ENCODE data around the gene FUT2.
A peak's percentile ranks its signal among the peaks of the same experiment; 100 is the strongest.
"Not testable (repeated sequence)": the region's sequence is repeated elsewhere in the genome, so short reads cannot be mapped to it uniquely, and the experiment has no call there.

The FUT2 gene

GRCh38 chr19:48695743-48696352, at the start of gene FUT2:
FUT2 (plus strand) TSS chr19:48695971; CDS start chr19:48702957, 6,986 bp downstream.
- Histone ChIP-seq H3K9ac (ENCODE audit: low read depth in 1 of 2, low read length in 2 of 2) (peak within 1 kb of the TSS; percentile 91 to 94), H3K27me3 (ENCODE audit: control insufficient read depth in 2 of 2, insufficient read depth in 2 of 2, low read length in 2 of 2) (no peaks in the 10 kb centered on the region)

GRCh38 chr19:48646001-48646721, 49.6 kb upstream of the FUT2 start, which contains the start of gene CA11:
CA11 (minus strand) TSS chr19:48646187; CDS start chr19:48645632, 555 bp downstream.
- Histone ChIP-seq H3K4me1 (ENCODE audit: control insufficient read depth in 2 of 2, insufficient read depth in 2 of 2, low read length in 2 of 2) (peaks cover 8 to 15% of the 10 kb centered on the region in 2 donors), H3K27ac (ENCODE audit: low read depth in 2 of 2, low read length in 2 of 2) (peak within 1 kb of the TSS; percentile 52 to 75), H3K9ac (ENCODE audit: low read depth in 1 of 2, low read length in 2 of 2) (peak within 1 kb of the TSS; percentile 43 to 59), H3K9me3 (ENCODE audit: control insufficient read depth in 2 of 2, low read length in 2 of 2) (no peaks in the 10 kb centered on the region), H3K36me3 (ENCODE audit: control insufficient read depth in 2 of 2, insufficient read depth in 2 of 2, low read length in 2 of 2) (no peaks in the 10 kb centered on the region), H3K27me3 (ENCODE audit: control insufficient read depth in 2 of 2, insufficient read depth in 2 of 2, low read length in 2 of 2) (peaks cover 0 to 11% of the 10 kb centered on the region in 2 donors), H3K4me3 (ENCODE audit: low read length in 2 of 2) (peak within 1 kb of the TSS; percentile 53 to 64)

More at GRCh38 chr19:48695743-48696352, at the start of gene FUT2:
- no peaks in the 10 kb centered on the region for H3K9me3 ChIP-seq (ENCODE audit: control insufficient read depth in 2 of 2, low read length in 2 of 2)
- no peaks in the 10 kb centered on the region for H3K36me3 ChIP-seq (ENCODE audit: control insufficient read depth in 2 of 2, insufficient read depth in 2 of 2, low read length in 2 of 2)
- H3K4me1 ChIP-seq (ENCODE audit: control insufficient read depth in 2 of 2, insufficient read depth in 2 of 2, low read length in 2 of 2): peaks cover 5 to 17% of the 10 kb centered on the region in 2 donors
- peak within 1 kb of the TSS; percentile 80 to 94 for H3K4me3 ChIP-seq (ENCODE audit: low read length in 2 of 2)
- H3K27ac ChIP-seq (ENCODE audit: low read depth in 2 of 2, low read length in 2 of 2): peak within 1 kb of the TSS; percentile 98 to 99

- peaks cover 0 to 11% of the 10 kb centered on the region in 2 donors for H3K27me3 ChIP-seq (ENCODE audit: control insufficient read depth in 2 of 2, insufficient read depth in 2 of 2, low read length in 2 of 2)
- H3K9ac ChIP-seq (ENCODE audit: low read depth in 1 of 2, low read length in 2 of 2): peak overlapping the region in 1 of 2 donors; percentile 41
- peaks cover 8 to 15% of the 10 kb centered on the region in 2 donors for H3K4me1 ChIP-seq (ENCODE audit: control insufficient read depth in 2 of 2, insufficient read depth in 2 of 2, low read length in 2 of 2)
- no peaks in the 10 kb centered on the region for H3K36me3 ChIP-seq (ENCODE audit: control insufficient read depth in 2 of 2, insufficient read depth in 2 of 2, low read length in 2 of 2)
- H3K4me3 ChIP-seq (ENCODE audit: low read length in 2 of 2): peak overlapping the region; percentile 37 to 64
- H3K9me3 ChIP-seq (ENCODE audit: control insufficient read depth in 2 of 2, low read length in 2 of 2): no peaks in the 10 kb centered on the region
- H3K27ac ChIP-seq (ENCODE audit: low read depth in 2 of 2, low read length in 2 of 2): peak overlapping the region in 1 of 2 donors; percentile 75
Observed at GRCh38 chr19:48646722-48647216, 49.0 kb upstream of the FUT2 start.

GRCh38 chr19:48648134-48648533, 47.6 kb upstream of the FUT2 start:
- no peak overlapping the region for H3K9ac ChIP-seq (ENCODE audit: low read depth in 1 of 2, low read length in 2 of 2)
- H3K27me3 ChIP-seq (ENCODE audit: control insufficient read depth in 2 of 2, insufficient read depth in 2 of 2, low read length in 2 of 2): peaks cover 0 to 11% of the 10 kb centered on the region in 2 donors
- no peak overlapping the region for H3K4me3 ChIP-seq (ENCODE audit: low read length in 2 of 2)
- no peaks in the 10 kb centered on the region for H3K9me3 ChIP-seq (ENCODE audit: control insufficient read depth in 2 of 2, low read length in 2 of 2)
- no peaks in the 10 kb centered on the region for H3K36me3 ChIP-seq (ENCODE audit: control insufficient read depth in 2 of 2, insufficient read depth in 2 of 2, low read length in 2 of 2)
- H3K4me1 ChIP-seq (ENCODE audit: control insufficient read depth in 2 of 2, insufficient read depth in 2 of 2, low read length in 2 of 2): peaks cover 8 to 15% of the 10 kb centered on the region in 2 donors
- no peak overlapping the region for H3K27ac ChIP-seq (ENCODE audit: low read depth in 2 of 2, low read length in 2 of 2)

GRCh38 chr19:48650974-48651682, 44.6 kb upstream of the FUT2 start:
- Histone ChIP-seq H3K4me3 (ENCODE audit: low read length in 2 of 2) (no peak overlapping the region), H3K36me3 (ENCODE audit: control insufficient read depth in 2 of 2, insufficient read depth in 2 of 2, low read length in 2 of 2) (no peaks in the 10 kb centered on the region), H3K27me3 (ENCODE audit: control insufficient read depth in 2 of 2, insufficient read depth in 2 of 2, low read length in 2 of 2) (peaks cover 0 to 5% of the 10 kb centered on the region in 2 donors), H3K4me1 (ENCODE audit: control insufficient read depth in 2 of 2, insufficient read depth in 2 of 2, low read length in 2 of 2) (peaks cover 0 to 3% of the 10 kb centered on the region in 2 donors), H3K9ac (ENCODE audit: low read depth in 1 of 2, low read length in 2 of 2) (no peak overlapping the region), H3K27ac (ENCODE audit: low read depth in 2 of 2, low read length in 2 of 2) (no peak overlapping the region), H3K9me3 (ENCODE audit: control insufficient read depth in 2 of 2, low read length in 2 of 2) (no peaks in the 10 kb centered on the region)

- no peak overlapping the region for H3K9ac ChIP-seq (ENCODE audit: low read depth in 1 of 2, low read length in 2 of 2)
- no peaks in the 10 kb centered on the region for H3K36me3 ChIP-seq (ENCODE audit: control insufficient read depth in 2 of 2, insufficient read depth in 2 of 2, low read length in 2 of 2)
Observed at GRCh38 chr19:48651683-48652048, 44.1 kb upstream of the FUT2 start.

GRCh38 chr19:48654299-48655059, 41.3 kb upstream of the FUT2 start:
- H3K4me1 ChIP-seq (ENCODE audit: control insufficient read depth in 2 of 2, insufficient read depth in 2 of 2, low read length in 2 of 2): no peaks in the 10 kb centered on the region
- H3K27me3 ChIP-seq (ENCODE audit: control insufficient read depth in 2 of 2, insufficient read depth in 2 of 2, low read length in 2 of 2): no peaks in the 10 kb centered on the region
- H3K4me3 ChIP-seq (ENCODE audit: low read length in 2 of 2): no peak overlapping the region
- no peaks in the 10 kb centered on the region for H3K36me3 ChIP-seq (ENCODE audit: control insufficient read depth in 2 of 2, insufficient read depth in 2 of 2, low read length in 2 of 2)
- H3K9ac ChIP-seq (ENCODE audit: low read depth in 1 of 2, low read length in 2 of 2): no peak overlapping the region
- no peak overlapping the region for H3K27ac ChIP-seq (ENCODE audit: low read depth in 2 of 2, low read length in 2 of 2)
- H3K9me3 ChIP-seq (ENCODE audit: control insufficient read depth in 2 of 2, low read length in 2 of 2): no peaks in the 10 kb centered on the region

More at GRCh38 chr19:48651683-48652048, 44.1 kb upstream of the FUT2 start:
- Histone ChIP-seq H3K4me3 (ENCODE audit: low read length in 2 of 2) (no peak overlapping the region), H3K27ac (ENCODE audit: low read depth in 2 of 2, low read length in 2 of 2) (no peak overlapping the region), H3K27me3 (ENCODE audit: control insufficient read depth in 2 of 2, insufficient read depth in 2 of 2, low read length in 2 of 2) (peaks cover 0 to 5% of the 10 kb centered on the region in 2 donors), H3K9me3 (ENCODE audit: control insufficient read depth in 2 of 2, low read length in 2 of 2) (no peaks in the 10 kb centered on the region), H3K4me1 (ENCODE audit: control insufficient read depth in 2 of 2, insufficient read depth in 2 of 2, low read length in 2 of 2) (no peaks in the 10 kb centered on the region)

- Histone ChIP-seq H3K36me3 (ENCODE audit: control insufficient read depth in 2 of 2, insufficient read depth in 2 of 2, low read length in 2 of 2) (no peaks in the 10 kb centered on the region), H3K27me3 (ENCODE audit: control insufficient read depth in 2 of 2, insufficient read depth in 2 of 2, low read length in 2 of 2) (no peaks in the 10 kb centered on the region), H3K4me1 (ENCODE audit: control insufficient read depth in 2 of 2, insufficient read depth in 2 of 2, low read length in 2 of 2) (peaks cover 0 to 4% of the 10 kb centered on the region in 2 donors), H3K27ac (ENCODE audit: low read depth in 2 of 2, low read length in 2 of 2) (no peak overlapping the region), H3K9me3 (ENCODE audit: control insufficient read depth in 2 of 2, low read length in 2 of 2) (no peaks in the 10 kb centered on the region), H3K4me3 (ENCODE audit: low read length in 2 of 2) (no peak overlapping the region), H3K9ac (ENCODE audit: low read depth in 1 of 2, low read length in 2 of 2) (no peak overlapping the region)
Observed at GRCh38 chr19:48656840-48657474, 38.8 kb upstream of the FUT2 start.

- H3K4me3 ChIP-seq (ENCODE audit: low read length in 2 of 2); H3K4me1 ChIP-seq (ENCODE audit: control insufficient read depth in 2 of 2, insufficient read depth in 2 of 2, low read length in 2 of 2); H3K36me3 ChIP-seq (ENCODE audit: control insufficient read depth in 2 of 2, insufficient read depth in 2 of 2, low read length in 2 of 2); H3K9ac ChIP-seq (ENCODE audit: low read depth in 1 of 2, low read length in 2 of 2); H3K27me3 ChIP-seq (ENCODE audit: control insufficient read depth in 2 of 2, insufficient read depth in 2 of 2, low read length in 2 of 2); H3K9me3 ChIP-seq (ENCODE audit: control insufficient read depth in 2 of 2, low read length in 2 of 2): not testable (repeated sequence)
- peak overlapping the region in 1 of 2 donors; percentile 9 for H3K27ac ChIP-seq (ENCODE audit: low read depth in 2 of 2, low read length in 2 of 2)
Observed at GRCh38 chr19:48657828-48658227, 37.9 kb upstream of the FUT2 start.
